C4-2B (cell line): ENCODE results near the gene METTL23.

Source experiments
- H3K27ac ChIP-seq: fragments of 450-650 bp; 2 replicates; pipeline ENCODE4 v1.5.1; 2017
- ZFX ChIP-seq: fragments of 450-650 bp; IDR thresholded peaks from 2 replicates; pipeline ENCODE4 v1.6.1; 2017
- TF ChIP-seq, protein P1 (sequence below): fragments of 450-650 bp; conservative IDR thresholded peaks from 2 replicates; pipeline ENCODE4 v1.5.1; 2017; ENCODE audit warnings: mild to moderate bottlenecking

Gene METTL23

GRCh38 chr17:76775021-76775600, 48.5 kb downstream of the METTL23 start:
- no peak overlapping the region for H3K27ac ChIP-seq
- TF ChIP-seq, protein P1, sequence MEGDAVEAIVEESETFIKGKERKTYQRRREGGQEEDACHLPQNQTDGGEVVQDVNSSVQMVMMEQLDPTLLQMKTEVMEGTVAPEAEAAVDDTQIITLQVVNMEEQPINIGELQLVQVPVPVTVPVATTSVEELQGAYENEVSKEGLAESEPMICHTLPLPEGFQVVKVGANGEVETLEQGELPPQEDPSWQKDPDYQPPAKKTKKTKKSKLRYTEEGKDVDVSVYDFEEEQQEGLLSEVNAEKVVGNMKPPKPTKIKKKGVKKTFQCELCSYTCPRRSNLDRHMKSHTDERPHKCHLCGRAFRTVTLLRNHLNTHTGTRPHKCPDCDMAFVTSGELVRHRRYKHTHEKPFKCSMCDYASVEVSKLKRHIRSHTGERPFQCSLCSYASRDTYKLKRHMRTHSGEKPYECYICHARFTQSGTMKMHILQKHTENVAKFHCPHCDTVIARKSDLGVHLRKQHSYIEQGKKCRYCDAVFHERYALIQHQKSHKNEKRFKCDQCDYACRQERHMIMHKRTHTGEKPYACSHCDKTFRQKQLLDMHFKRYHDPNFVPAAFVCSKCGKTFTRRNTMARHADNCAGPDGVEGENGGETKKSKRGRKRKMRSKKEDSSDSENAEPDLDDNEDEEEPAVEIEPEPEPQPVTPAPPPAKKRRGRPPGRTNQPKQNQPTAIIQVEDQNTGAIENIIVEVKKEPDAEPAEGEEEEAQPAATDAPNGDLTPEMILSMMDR, result no peak
- TF ChIP-seq ZFX, result no peak

DNA sequence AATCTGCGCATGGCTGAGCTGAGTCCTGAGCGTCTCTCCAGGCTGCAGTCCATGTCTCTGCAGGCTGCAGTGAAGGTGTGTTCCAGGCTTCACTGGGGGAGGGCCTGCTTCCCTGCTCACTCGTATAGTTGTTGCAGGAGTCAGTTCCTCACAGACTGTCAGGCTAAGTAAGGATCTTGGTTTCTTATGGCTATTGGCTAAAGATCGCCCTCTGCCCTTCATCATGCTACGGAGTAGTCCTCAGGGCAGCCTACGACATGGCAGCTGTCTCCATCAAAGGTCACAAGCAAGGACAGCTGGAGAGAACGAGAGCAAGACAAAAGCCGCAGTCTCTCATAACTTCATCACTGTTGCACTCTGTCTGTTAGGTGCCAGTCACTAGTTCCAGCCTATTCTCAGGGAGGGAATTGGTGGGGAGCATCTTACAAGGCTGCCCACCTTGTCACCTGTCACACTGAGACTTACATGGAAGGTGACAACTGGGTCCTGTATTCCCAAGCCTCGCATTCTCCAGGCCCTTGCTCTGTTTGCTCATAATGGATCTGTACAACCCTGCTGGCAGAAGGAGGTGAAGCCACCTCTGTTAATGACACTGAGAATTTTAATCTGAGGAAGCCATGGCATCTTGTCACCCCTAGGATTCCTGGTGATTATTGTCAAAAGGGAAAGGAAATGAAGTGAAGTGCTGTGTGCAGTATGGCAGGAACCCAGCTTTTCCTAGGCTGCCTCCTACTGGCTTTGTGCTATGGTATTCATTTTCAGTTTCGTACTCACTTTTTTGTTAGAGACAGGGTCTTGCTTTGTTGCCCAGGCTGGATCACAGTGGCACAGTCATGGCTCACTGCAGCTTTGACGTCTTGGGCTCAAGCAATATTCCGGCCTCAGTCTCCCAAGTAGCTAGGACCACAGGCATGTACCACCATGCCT, 54.7 kb downstream of the METTL23 start:
- H3K27ac ChIP-seq, result no peak overlapping the region
- TF ChIP-seq, protein P1, result no peak
- TF ChIP-seq ZFX, result no peak

DNA sequence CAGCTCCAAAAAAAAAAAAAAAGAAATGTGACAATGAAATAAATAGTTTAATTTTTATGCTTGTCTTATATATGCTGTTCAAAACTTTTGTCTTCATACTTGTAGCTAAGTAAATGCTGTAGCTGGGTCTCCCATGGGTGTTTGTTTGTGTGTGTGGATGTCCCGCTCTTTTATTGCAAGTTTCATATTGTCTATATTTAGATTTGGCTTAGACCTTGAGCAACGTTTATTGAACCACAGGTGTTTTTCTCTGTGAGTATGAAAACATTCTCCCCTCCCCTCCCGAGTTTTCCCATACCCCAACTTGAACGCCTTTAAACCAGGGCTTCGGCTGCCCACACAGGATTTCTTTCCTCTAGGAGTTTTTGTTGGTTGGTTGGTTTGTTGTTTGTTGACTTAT, 56.5 kb downstream of the METTL23 start:
- H3K27ac ChIP-seq, result no peak overlapping the region
- no peak for TF ChIP-seq ZFX
- TF ChIP-seq, protein P1, result no peak
